ENCODE results near the gene BAZ1A. TPM values are rescaled to one million over a fixed set of nuclear protein-coding genes. Genes with fewer than 3 reads are reported as not detected.

BAZ1A gene
- polyA plus RNA-seq, 2 of the 4 experiments (the other 2 are of a cell fraction) = 32.9 to 38.2 TPM

- DNase-seq (ENCODE audit: low read depth in 1 of 2, low spot score in 1 of 2) (peak in 1 of 2 experiments; percentile 51), FAIRE-seq (no peak), ATAC-seq (peak; percentile 10 to 20; a peak in 3 of 6 replicates)
- TF ChIP-seq ESRRA (IDR thresholded peaks at IDR 0.05; ENCODE audit: borderline replicate concordance, low read length) (no peak), MYC (IDR thresholded peaks at IDR 0.05; ENCODE audit: borderline replicate concordance, low read length) (peak; percentile 9; the same call in 1 of the 2 replicates), FOSL2 (IDR thresholded peaks at IDR 0.05) (no peak), FOSL2 (CRISPR knock-in tag; IDR thresholded peaks at IDR 0.05) (0 out of 2 replicates have a peak, but pooled peaks have one; percentile 9)
- H3K4me2 ChIP-seq = peak overlapping the region; percentile 72
- peak overlapping the region; percentile 83 to 99 for H3K27ac ChIP-seq
- CTCF ChIA-PET = interaction anchor here (0.6 to 3.7 kb wide), 2 partner anchors 10 to 33 kb away, joined by 3 to 15 read pairs; no protein-coding TSS in a partner anchor
- H3K4me1 ChIP-seq = peaks cover 47% of the 10 kb centered on the region
- no peaks in the 10 kb centered on the region for H3K9me3 ChIP-seq
- POLR2A ChIA-PET = interaction anchor here (0.6 to 4.4 kb wide), 4 partner anchors 14 to 69 kb away, joined by 3 to 29 read pairs (median 11); no protein-coding TSS in a partner anchor
- H3K4me3 ChIP-seq = peak overlapping the region; percentile 74
- WGBS (ENCODE audit: missing lambda C conversion rate) = 1% methylated on average over 19 of the region's 33 CpGs
Observed at GRCh38 chr14:34713681-34714319, 161.4 kb downstream of the BAZ1A start.

- H3K4me1 ChIP-seq = peaks cover 49% of the 10 kb centered on the region
- no peak for DNase-seq (ENCODE audit: low read depth in 1 of 2, low spot score in 1 of 2)
- no peaks in the 10 kb centered on the region for H3K9me3 ChIP-seq
- ChIA-PET POLR2A (interaction anchor here (0.6 to 4.4 kb wide), 4 partner anchors 13 to 68 kb away, joined by 3 to 29 read pairs (median 11); no protein-coding TSS in a partner anchor), CTCF (interaction anchor here (0.6 to 3.7 kb wide), 5 partner anchors 10 to 40 kb away, joined by 3 to 15 read pairs (median 8); no protein-coding TSS in a partner anchor)
- FAIRE-seq = no peak
- WGBS (ENCODE audit: missing lambda C conversion rate) = 41% methylated on average over 6 of the region's 6 CpGs
- H3K4me3 ChIP-seq = peak overlapping the region; percentile 74
- H3K27ac ChIP-seq = peak overlapping the region; percentile 83 to 99
- peak overlapping the region; percentile 72 for H3K4me2 ChIP-seq
- no peak for TF ChIP-seq MAZ (IDR thresholded peaks at IDR 0.05; ENCODE audit: borderline replicate concordance, low read depth, low read length)
- TF ChIP-seq MAX (IDR thresholded peaks at IDR 0.05) = no peak
- no peak for TF ChIP-seq EHF (CRISPR knock-in tag; IDR thresholded peaks at IDR 0.05)
- TF ChIP-seq NR3C1 (IDR thresholded peaks at IDR 0.05) = no peak
- 0 out of 2 replicates have a peak, but pooled peaks have one; percentile 1 for TF ChIP-seq MYC (IDR thresholded peaks at IDR 0.05; ENCODE audit: borderline replicate concordance, low read length)
- ATAC-seq = no peak
Observed at GRCh38 chr14:34713122-34713680, 162.0 kb downstream of the BAZ1A start.

- ATAC-seq (no peak), FAIRE-seq (no peak), DNase-seq (ENCODE audit: low read depth in 1 of 2, low spot score in 1 of 2) (no peak)
- ChIA-PET CTCF (interaction anchor here (1.8 to 3.7 kb wide), 4 partner anchors 9 to 39 kb away, joined by 4 to 15 read pairs (median 10); no protein-coding TSS in a partner anchor), POLR2A (interaction anchor here (1.2 to 4.4 kb wide), 2 partner anchors 12 kb away, joined by 4 to 29 read pairs; no protein-coding TSS in a partner anchor)
- no peak for TF ChIP-seq TFCP2L1 (CRISPR knock-in tag; IDR thresholded peaks at IDR 0.05)
- no peak for TF ChIP-seq RARB (CRISPR knock-in tag; IDR thresholded peaks at IDR 0.05)
- TF ChIP-seq CTCF (IDR thresholded peaks at IDR 0.05) = no peak
- no peak for TF ChIP-seq HMGXB4 (CRISPR knock-in tag; IDR thresholded peaks at IDR 0.05; ENCODE audit: borderline replicate concordance)
- TF ChIP-seq HOXB5 (CRISPR knock-in tag; IDR thresholded peaks at IDR 0.05) = no peak
- TF ChIP-seq MAFK (IDR thresholded peaks at IDR 0.05; ENCODE audit: partially characterized antibody) = no peak
- TF ChIP-seq HOXB13 (CRISPR knock-in tag; IDR thresholded peaks at IDR 0.05; ENCODE audit: low read depth) = no peak
- TF ChIP-seq CBX8 (IDR thresholded peaks at IDR 0.05) = no peak
- TF ChIP-seq NFE2L2 (conservative IDR thresholded peaks at IDR 0.05; ENCODE audit: low read length) = no peak
- Histone ChIP-seq H3K9me3 (no peaks in the 10 kb centered on the region), H3K4me1 (peaks cover 56% of the 10 kb centered on the region), H3K4me3 (no peak overlapping the region), H3K4me2 (peak overlapping the region; percentile 72), H3K27ac (no peak overlapping the region)
- 79% methylated on average over 4 of the region's 4 CpGs for WGBS (ENCODE audit: missing lambda C conversion rate)
Observed at GRCh38 chr14:34711796-34712712, 163.1 kb downstream of the BAZ1A start.
